ENCODE data around the gene SPEF2.

SPEF2 gene

GRCh38 chr5:35771839-35772238 lies 154.2 kb downstream of the SPEF2 start:
- TF ChIP-seq CTCF (IDR thresholded peaks at IDR 0.05; ENCODE audit: low read depth, low read length, missing control alignments) = no peak
- DNase-seq (ENCODE audit: extremely low read depth, low read depth) = no peak

GRCh38 chr5:35773967-35774366 lies 156.3 kb downstream of the SPEF2 start:
- no peak overlapping the region for H3K4me3 ChIP-seq (replicated peaks; ENCODE audit: low read depth, low read length)
- no peak for DNase-seq (ENCODE audit: extremely low read depth, low read depth)
- TF ChIP-seq CTCF (IDR thresholded peaks at IDR 0.05; ENCODE audit: low read depth, low read length, missing control alignments) = no peak

More at GRCh38 chr5:35771839-35772238, 154.2 kb downstream of the SPEF2 start:
- H3K4me3 ChIP-seq (replicated peaks; ENCODE audit: low read depth, low read length) = no peak overlapping the region

- no peak for TF ChIP-seq CTCF (IDR thresholded peaks at IDR 0.05; ENCODE audit: low read depth, low read length, missing control alignments)
- no peak overlapping the region for H3K4me3 ChIP-seq (replicated peaks; ENCODE audit: low read depth, low read length)
- DNase-seq (ENCODE audit: extremely low read depth, low read depth) = no peak
Observed at GRCh38 chr5:35776757-35777156, 159.1 kb downstream of the SPEF2 start.

GRCh38 chr5:35777358-35778087 lies 159.9 kb downstream of the SPEF2 start:
- peak; percentile 63 for TF ChIP-seq CTCF (IDR thresholded peaks at IDR 0.05; ENCODE audit: low read depth, low read length, missing control alignments)
- H3K4me3 ChIP-seq (replicated peaks; ENCODE audit: low read depth, low read length) = no peak overlapping the region
- peak; percentile 52 for DNase-seq (ENCODE audit: extremely low read depth, low read depth)

- DNase-seq (ENCODE audit: extremely low read depth, low read depth) = no peak
- TF ChIP-seq CTCF (IDR thresholded peaks at IDR 0.05; ENCODE audit: low read depth, low read length, missing control alignments) = no peak
- H3K4me3 ChIP-seq (replicated peaks; ENCODE audit: low read depth, low read length) = no peak overlapping the region
Observed at GRCh38 chr5:35778259-35778769, 160.7 kb downstream of the SPEF2 start.

GRCh38 chr5:35780236-35780635 lies 162.6 kb downstream of the SPEF2 start:
- DNase-seq (ENCODE audit: extremely low read depth, low read depth) = no peak
- no peak for TF ChIP-seq CTCF (IDR thresholded peaks at IDR 0.05; ENCODE audit: low read depth, low read length, missing control alignments)
- H3K4me3 ChIP-seq (replicated peaks; ENCODE audit: low read depth, low read length) = no peak overlapping the region
